Measurements from ENCODE around the gene PIGC. TPM values are rescaled to one million over a fixed set of nuclear protein-coding genes. Genes with fewer than 3 reads are reported as not detected.

Gene PIGC
- total and polyA plus RNA-seq, 4 donors, result 8.6 to 18.4 (median 13.2) TPM

DNA sequence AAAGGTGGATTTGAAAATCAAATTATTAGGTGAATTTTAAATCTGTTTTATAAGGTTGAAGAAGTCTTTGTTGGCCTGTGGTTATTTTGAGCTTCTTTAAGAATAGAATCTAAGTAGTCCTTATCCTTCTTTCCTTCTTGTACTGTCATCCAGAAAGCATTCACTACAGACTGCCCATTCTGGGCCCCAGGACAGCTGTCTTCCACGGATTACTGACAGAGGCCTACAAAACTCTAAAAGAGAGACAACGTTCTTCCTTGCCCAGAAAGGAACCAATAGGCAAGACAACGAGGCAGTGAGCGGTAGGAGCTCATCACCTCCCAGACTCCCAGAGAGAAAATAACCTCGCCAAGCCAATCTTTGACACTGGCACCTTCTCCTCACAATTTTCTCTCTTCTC is 24.4 kb upstream of the PIGC start (continued):
- no peak for TF ChIP-seq REST (IDR thresholded peaks at IDR 0.05)
- no peak for TF ChIP-seq SP1 (IDR thresholded peaks at IDR 0.05)
- TF ChIP-seq NR2F2 (IDR thresholded peaks at IDR 0.05), result no peak
- TF ChIP-seq, protein P1, sequence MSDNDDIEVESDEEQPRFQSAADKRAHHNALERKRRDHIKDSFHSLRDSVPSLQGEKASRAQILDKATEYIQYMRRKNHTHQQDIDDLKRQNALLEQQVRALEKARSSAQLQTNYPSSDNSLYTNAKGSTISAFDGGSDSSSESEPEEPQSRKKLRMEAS (IDR thresholded peaks at IDR 0.05), result no peak
- no peak for TF ChIP-seq RAD21 (IDR thresholded peaks at IDR 0.05)
- TF ChIP-seq HNF4A (conservative IDR thresholded peaks at IDR 0.05), result no peak
- TF ChIP-seq RXRA (IDR thresholded peaks at IDR 0.05), result no peak
- no peak for TF ChIP-seq FOXA2 (IDR thresholded peaks at IDR 0.05)

GRCh38 chr1:172467446-172467845 is 23.6 kb upstream of the PIGC start:
- H3K9me3 ChIP-seq (ENCODE audit: control insufficient read depth in 4 of 4, low read length in 3 of 4), result no peaks in the 10 kb centered on the region
- H3K4me3 ChIP-seq (ENCODE audit: low read depth in 1 of 3, low read length in 3 of 3), result no peak overlapping the region
- peaks cover 0 to 2% (median 0%) of the 10 kb centered on the region in 4 donors for H3K4me1 ChIP-seq (ENCODE audit: control insufficient read depth in 4 of 4, insufficient read depth in 4 of 4, low read length in 3 of 4)
- H3K27ac ChIP-seq (ENCODE audit: low read depth in 1 of 2, low read length in 2 of 2), result no peak overlapping the region
- no peaks in the 10 kb centered on the region for H3K36me3 ChIP-seq (ENCODE audit: control insufficient read depth in 4 of 4, insufficient read depth in 3 of 4, low read depth in 1 of 4, low read length in 3 of 4)
- H3K9ac ChIP-seq (ENCODE audit: low read depth in 1 of 2, low read length in 2 of 2), result no peak overlapping the region
- 39% methylated on average over 3 of the region's 3 CpGs for WGBS
- TF ChIP-seq NR2F2 (IDR thresholded peaks at IDR 0.05) (no peak), GABPA (IDR thresholded peaks at IDR 0.05 in 1 of 2, conservative IDR thresholded peaks at IDR 0.05 in 1 of 2) (no peak), TAF1 (conservative IDR thresholded peaks at IDR 0.05) (no peak), RAD21 (IDR thresholded peaks at IDR 0.05) (no peak), YY1 (IDR thresholded peaks at IDR 0.05) (no peak), HNF4G (IDR thresholded peaks at IDR 0.05) (peak; percentile 70), EGR1 (IDR thresholded peaks at IDR 0.05; ENCODE audit: low read depth in 2 of 2) (no peak), RXRA (IDR thresholded peaks at IDR 0.05) (peak in 1 of 2 donors; percentile 22), ZBTB33 (IDR thresholded peaks at IDR 0.05) (no peak), SP1 (IDR thresholded peaks at IDR 0.05) (peak; percentile 23), FOXA1 (IDR thresholded peaks at IDR 0.05) (no peak), JUND (IDR thresholded peaks at IDR 0.05) (peak; percentile 66 to 84), HNF4A (conservative IDR thresholded peaks at IDR 0.05) (peak; percentile 87 to 88), FOXA2 (IDR thresholded peaks at IDR 0.05) (no peak), REST (IDR thresholded peaks at IDR 0.05) (no peak)
- TF ChIP-seq, protein P2, sequence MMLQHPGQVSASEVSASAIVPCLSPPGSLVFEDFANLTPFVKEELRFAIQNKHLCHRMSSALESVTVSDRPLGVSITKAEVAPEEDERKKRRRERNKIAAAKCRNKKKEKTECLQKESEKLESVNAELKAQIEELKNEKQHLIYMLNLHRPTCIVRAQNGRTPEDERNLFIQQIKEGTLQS (IDR thresholded peaks at IDR 0.05), result no peak
- TF ChIP-seq, protein P1 (IDR thresholded peaks at IDR 0.05), result no peak
- TF ChIP-seq, protein P3, sequence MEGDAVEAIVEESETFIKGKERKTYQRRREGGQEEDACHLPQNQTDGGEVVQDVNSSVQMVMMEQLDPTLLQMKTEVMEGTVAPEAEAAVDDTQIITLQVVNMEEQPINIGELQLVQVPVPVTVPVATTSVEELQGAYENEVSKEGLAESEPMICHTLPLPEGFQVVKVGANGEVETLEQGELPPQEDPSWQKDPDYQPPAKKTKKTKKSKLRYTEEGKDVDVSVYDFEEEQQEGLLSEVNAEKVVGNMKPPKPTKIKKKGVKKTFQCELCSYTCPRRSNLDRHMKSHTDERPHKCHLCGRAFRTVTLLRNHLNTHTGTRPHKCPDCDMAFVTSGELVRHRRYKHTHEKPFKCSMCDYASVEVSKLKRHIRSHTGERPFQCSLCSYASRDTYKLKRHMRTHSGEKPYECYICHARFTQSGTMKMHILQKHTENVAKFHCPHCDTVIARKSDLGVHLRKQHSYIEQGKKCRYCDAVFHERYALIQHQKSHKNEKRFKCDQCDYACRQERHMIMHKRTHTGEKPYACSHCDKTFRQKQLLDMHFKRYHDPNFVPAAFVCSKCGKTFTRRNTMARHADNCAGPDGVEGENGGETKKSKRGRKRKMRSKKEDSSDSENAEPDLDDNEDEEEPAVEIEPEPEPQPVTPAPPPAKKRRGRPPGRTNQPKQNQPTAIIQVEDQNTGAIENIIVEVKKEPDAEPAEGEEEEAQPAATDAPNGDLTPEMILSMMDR (IDR thresholded peaks at IDR 0.05; ENCODE audit: low read depth, low read length, missing input control), result no peak
- no peaks in the 10 kb centered on the region for H3K27me3 ChIP-seq (ENCODE audit: control insufficient read depth in 4 of 4, insufficient read depth in 4 of 4, low read length in 3 of 4)
- DNase-seq (ENCODE audit: low spot score), result no peak

All from liver (tissue), 9 donors.